H1 (cell line): ENCODE data around the gene KHDC4. TPM values are rescaled to one million over a fixed set of nuclear protein-coding genes. Genes with fewer than 3 reads are reported as not detected.

Source experiments
- CTCF ChIA-PET: fragments of 300-600 bp; sonication (Branson Sonifier 250); formaldehyde crosslinking; loops from one replicate; lab custom pipeline; 2021; ENCODE audit not compliant: partially characterized antibody; lab: Charles Lee
- POLR2A ChIA-PET: fragments of 300-600 bp; sonication (Branson Sonifier 250); formaldehyde crosslinking; loops from one replicate; lab custom pipeline; 2021; ENCODE audit warnings: inconsistent platforms; ENCODE audit not compliant: partially characterized antibody; lab: Charles Lee
- DNase-seq, 2 experiments: peaks; one replicate each; pipeline versions ENCODE4 v3.0.0 to v3.0.0-alpha.2; 2010 to 2022; ENCODE audit warnings: low spot score in 2 of 2, low read depth in 1 of 2, mixed read lengths in 1 of 2
- FAIRE-seq: peaks from 2 replicates; lab custom pipeline; 2011; peaks lifted over from hg19 to GRCh38; lab: Jason Lieb, UNC
- H2AFZ ChIP-seq: 2 replicates; pipeline ENCODE4 v1.8.1; 2012; ENCODE audit warnings: low read length, inconsistent platforms
- H2AK5ac ChIP-seq: 2 replicates; pipeline ENCODE4 v1.6.1; 2013; ENCODE audit warnings: low read depth, low read length
- H2BK120ac ChIP-seq: replicated peaks from 2 replicates; pipeline ENCODE3; 2013; ENCODE audit warnings: low read depth, low read length, inconsistent platforms
- H2BK12ac ChIP-seq: 2 replicates; pipeline ENCODE4 v1.6.1; 2013; ENCODE audit warnings: low read depth, low read length
- H2BK15ac ChIP-seq: 2 replicates; pipeline ENCODE4 v1.6.1; 2013; ENCODE audit warnings: low read length
- H2BK20ac ChIP-seq: 2 replicates; pipeline ENCODE4 v1.6.1; 2013; ENCODE audit warnings: low read length
- H2BK5ac ChIP-seq: 2 replicates; pipeline ENCODE4 v1.6.1; 2013; ENCODE audit warnings: low read depth, low read length
- H3K14ac ChIP-seq: 2 replicates; pipeline ENCODE4 v1.6.1; 2013; ENCODE audit warnings: inconsistent platforms; ENCODE audit not compliant: insufficient read length
- H3K18ac ChIP-seq: 2 replicates; pipeline ENCODE4 v1.6.1; 2013; ENCODE audit warnings: low read length; ENCODE audit errors: extremely low read depth
- H3K23ac ChIP-seq: 2 replicates; pipeline ENCODE4 v1.6.1; 2013; ENCODE audit warnings: inconsistent platforms; ENCODE audit not compliant: insufficient read length
- H3K23me2 ChIP-seq: 2 replicates; pipeline ENCODE4 v1.6.1; 2013; ENCODE audit warnings: low read depth, low read length
- H3K27ac ChIP-seq: 2 replicates; pipeline ENCODE4 v1.6.1; 2011; ENCODE audit warnings: low read depth, low read length, inconsistent platforms
- H3K27me3 ChIP-seq, 4 experiments: replicated peaks in 1 of 4; 1 replicate in 1 of 4; 2 replicates in 3 of 4; pipeline versions ENCODE4 v1.6.1 to v1.8.1; 2011 to 2013; ENCODE audit warnings: low read length in 3 of 4, mild to moderate bottlenecking in 3 of 4, inconsistent platforms in 2 of 4, mixed read lengths in 2 of 4, moderate library complexity in 1 of 4; ENCODE audit not compliant: control insufficient read depth in 3 of 4, insufficient read depth in 3 of 4; ENCODE audit errors: extremely low read depth in 1 of 4
- H3K36me3 ChIP-seq, 4 experiments: 2 replicates each; pipeline versions ENCODE4 v1.6.1 to v1.8.1; 2011 to 2013; ENCODE audit warnings: mild to moderate bottlenecking in 4 of 4, low read length in 3 of 4, moderate library complexity in 2 of 4, control low read depth in 1 of 4, inconsistent platforms in 1 of 4; ENCODE audit not compliant: insufficient read depth in 4 of 4, control insufficient read depth in 2 of 4
- H3K4ac ChIP-seq: replicated peaks from 2 replicates; pipeline ENCODE3; 2013; ENCODE audit warnings: low read length, low read depth, mixed read lengths, inconsistent platforms; ENCODE audit not compliant: insufficient read length
- H3K4me1 ChIP-seq, 4 experiments: replicated peaks in 1 of 4; 1 replicate in 1 of 4; 2 replicates in 3 of 4; pipeline versions ENCODE4 v1.6.1 to v1.8.1; 2011 to 2013; ENCODE audit warnings: low read length in 3 of 4, inconsistent platforms in 2 of 4, mixed read lengths in 1 of 4; ENCODE audit not compliant: insufficient read depth in 4 of 4, control insufficient read depth in 3 of 4
- H3K4me2 ChIP-seq, 2 experiments: 2 replicates each; pipeline versions ENCODE4 v1.6.1 to v1.8.1; 2011 to 2013; ENCODE audit warnings: low read depth in 2 of 2, low read length in 2 of 2, control low read depth in 1 of 2, inconsistent platforms in 1 of 2, mild to moderate bottlenecking in 1 of 2; ENCODE audit not compliant: insufficient read depth in 1 of 2
- H3K4me3 ChIP-seq, 4 experiments: fragments of 200-600, 300-600 bp in 1 of 4; sonication (generic), shearing (Covaris generic), sonication (Bioruptor Twin) in 1 of 4; 2 replicates each; pipeline versions ENCODE4 v1.5.1 to v1.8.1; 2011 to 2016; ENCODE audit warnings: low read length in 4 of 4, low read depth in 3 of 4, control low read depth in 2 of 4, inconsistent platforms in 2 of 4, mild to moderate bottlenecking in 2 of 4, mixed read lengths in 1 of 4, moderate library complexity in 1 of 4; ENCODE audit not compliant: insufficient read depth in 2 of 4; ENCODE audit errors: extremely low read depth in 1 of 4
- H3K56ac ChIP-seq: replicated peaks from 2 replicates; pipeline ENCODE3; 2013; ENCODE audit warnings: low read depth, mild to moderate bottlenecking, mixed read lengths, low read length, inconsistent platforms; ENCODE audit not compliant: insufficient read length
- H3K79me1 ChIP-seq: 2 replicates; pipeline ENCODE4 v1.6.1; 2013; ENCODE audit warnings: low read depth, low read length, control low read depth
- H3K79me2 ChIP-seq, 2 experiments: 2 replicates each; pipeline versions ENCODE4 v1.6.1 to v1.8.1; 2012 to 2013; ENCODE audit warnings: low read length in 2 of 2, mild to moderate bottlenecking in 2 of 2, inconsistent platforms in 1 of 2; ENCODE audit not compliant: insufficient read depth in 2 of 2, control insufficient read depth in 1 of 2
- H3K9ac ChIP-seq, 4 experiments: replicated peaks in 1 of 4; 1 replicate in 1 of 4; 2 replicates in 3 of 4; pipeline versions ENCODE4 v1.6.1 to v1.8.1; 2011 to 2013; ENCODE audit warnings: low read depth in 3 of 4, low read length in 3 of 4, control low read depth in 2 of 4, mild to moderate bottlenecking in 2 of 4, moderate library complexity in 2 of 4, inconsistent platforms in 1 of 4; ENCODE audit errors: extremely low read depth in 1 of 4
- H3K9me3 ChIP-seq, 2 experiments: 2 replicates each; pipeline versions ENCODE4 v1.6.1 to v1.8.1; 2012 to 2013; ENCODE audit warnings: mild to moderate bottlenecking in 2 of 2, moderate library complexity in 2 of 2, control low read depth in 1 of 2, inconsistent platforms in 1 of 2, low read depth in 1 of 2, low read length in 1 of 2, mixed read lengths in 1 of 2; ENCODE audit not compliant: insufficient read depth in 2 of 2
- H4K20me1 ChIP-seq, 2 experiments: replicated peaks in 1 of 2; 2 replicates each; pipeline versions ENCODE3 to v1.8.1; 2011 to 2013; ENCODE audit warnings: inconsistent platforms in 2 of 2, low read length in 2 of 2, mild to moderate bottlenecking in 1 of 2; ENCODE audit not compliant: insufficient read depth in 2 of 2, control insufficient read depth in 1 of 2
- H4K5ac ChIP-seq: 2 replicates; pipeline ENCODE4 v1.6.1; 2013; ENCODE audit warnings: low read length, low read depth, mixed read lengths, inconsistent platforms; ENCODE audit not compliant: insufficient read length
- H4K8ac ChIP-seq: 2 replicates; pipeline ENCODE4 v1.8.0; 2013; ENCODE audit warnings: mild to moderate bottlenecking, moderate library complexity, low read length, inconsistent platforms; ENCODE audit not compliant: insufficient read depth; ENCODE audit errors: extremely low read depth
- H4K91ac ChIP-seq: replicated peaks from 2 replicates; pipeline ENCODE3; 2013; ENCODE audit warnings: low read length, mixed read lengths, inconsistent platforms; ENCODE audit not compliant: insufficient read length
- BACH1 ChIP-seq: IDR thresholded peaks from 2 replicates; pipeline ENCODE4 v1.6.1; 2012; ENCODE audit warnings: low read length, improper control_type of control experiment
- CBX5 ChIP-seq: fragments of 300-800, 300-1000 bp; sonication (generic); IDR thresholded peaks from 2 replicates; pipeline ENCODE4 v1.7.1; 2016; ENCODE audit warnings: antibody characterized with exemption, low read length, low read depth
- CREB1 ChIP-seq: IDR thresholded peaks from 2 replicates; pipeline ENCODE4 v1.6.1; 2012; ENCODE audit warnings: inconsistent platforms
- KDM1A ChIP-seq: fragments of 200-600, 300-600 bp; sonication (generic); IDR thresholded peaks from 2 replicates; pipeline ENCODE4 v1.7.1; 2016; ENCODE audit warnings: mild to moderate bottlenecking, low read length, borderline replicate concordance
- KDM4A ChIP-seq: IDR thresholded peaks from one replicate; pipeline ENCODE4 v1.7.1; 2012; ENCODE audit warnings: low read depth, mild to moderate bottlenecking, moderate library complexity, low read length, inconsistent platforms; ENCODE audit not compliant: severe bottlenecking
- RAD21 ChIP-seq, 2 experiments: IDR thresholded peaks in 1 of 2; conservative IDR thresholded peaks in 1 of 2; 2 replicates each; pipeline ENCODE4 v1.6.1; 2011; ENCODE audit warnings: low read depth in 2 of 2, low read length in 2 of 2, improper control_type of control experiment in 1 of 2, inconsistent platforms in 1 of 2, mild to moderate bottlenecking in 1 of 2, moderate library complexity in 1 of 2
- RFX5 ChIP-seq: IDR thresholded peaks from 2 replicates; pipeline ENCODE4 v1.6.1; 2011; ENCODE audit warnings: low read depth, low read length, improper control_type of control experiment, borderline replicate concordance
- TAF7 ChIP-seq: optimal IDR thresholded peaks from 2 replicates; pipeline ENCODE3; 2011; ENCODE audit warnings: low read depth, mild to moderate bottlenecking, inconsistent platforms, low read length, moderate library complexity, borderline replicate concordance
- TEAD4 ChIP-seq: IDR thresholded peaks from 2 replicates; pipeline ENCODE4 v1.6.1; 2012; ENCODE audit warnings: low read depth, low read length, inconsistent platforms, mixed read lengths
- USF2 ChIP-seq: IDR thresholded peaks from 2 replicates; pipeline ENCODE4 v1.6.1; 2011; ENCODE audit warnings: low read length, improper control_type of control experiment
- ZNF274 ChIP-seq: IDR thresholded peaks from 2 replicates; pipeline ENCODE4 v1.7.0; 2012; ENCODE audit warnings: low read length, borderline replicate concordance; ENCODE audit errors: extremely low read depth
- WGBS, 2 experiments: shearing (Covaris generic) in 1 of 2; methylation state at CpG; one replicate each; pipeline versions ENCODE4 v1.1.6 to v1.1.7; 2013 to 2015; ENCODE audit warnings: low lambda C conversion rate in 2 of 2, mixed read lengths in 2 of 2, inconsistent platforms in 1 of 2, low coverage in 1 of 2, missing lambda C conversion rate in 1 of 2; ENCODE audit not compliant: insufficient replicate concordance in 2 of 2, insufficient coverage in 1 of 2, insufficient read length in 1 of 2; ENCODE audit errors: extremely low coverage in 1 of 2, missing lambda C conversion rate in 1 of 2; 5-methylcytosine and 5-hydroxymethylcytosine counted together
- polyA plus RNA-seq, 7 experiments: library from polyadenylated mRNA; depleted of rRNA in 3 of 7; stranded (reverse) in 5 of 7; unstranded in 2 of 7; fragments of >200 nt in 5 of 7; fragments of 200-250 nt in 2 of 7; gene quantifications; 1 replicate in 5 of 7; 2 replicates in 1 of 7; 4 replicates in 1 of 7; pipeline versions ENCODE4 v1.2.1 to v1.2.3, GENCODE V29; 2011 to 2013; ENCODE audit warnings: missing spikeins in 2 of 7, mixed read lengths in 2 of 7
- total RNA-seq: library from RNA; stranded (reverse); fragmentation: NEBNext Ultra II Directional; extraction: Animal tissue kit (Norgen Biotek cat#: 25700); gene quantifications from 2 replicates; pipeline ENCODE4 v1.2.1, GENCODE V29; 2021

KHDC4 gene
- total and polyA plus RNA-seq, 2 of the 8 experiments (the other 6 are each of a cell fraction or from before 2014, with no cell fraction given) = 56.6 to 81.1 TPM

DNA sequence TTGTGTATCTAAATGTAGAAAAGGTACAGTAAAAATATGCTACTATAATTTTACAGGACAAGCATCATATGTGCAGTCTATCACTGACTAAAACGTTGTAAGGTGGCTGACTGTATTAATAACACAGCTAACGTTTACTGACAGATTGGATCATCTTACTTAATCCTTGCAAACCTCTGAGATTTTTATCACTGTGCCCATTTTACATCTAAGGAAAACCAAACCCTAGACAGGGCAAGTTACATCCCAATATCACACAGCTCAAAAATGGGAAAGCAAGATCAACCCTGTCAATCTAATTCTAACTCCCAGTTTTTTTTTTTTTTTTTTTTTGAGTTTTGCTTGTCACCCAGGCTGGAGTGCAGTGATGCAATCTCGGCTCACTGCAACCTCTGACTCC lies 15.6 kb downstream of the KHDC4 start:
- Histone ChIP-seq H2BK15ac (no peak overlapping the region), H3K4ac (no peak overlapping the region), H3K23ac (no peak overlapping the region), H4K8ac (no peak overlapping the region), H3K9me3 (no peaks in the 10 kb centered on the region), H4K5ac (no peak overlapping the region), H2BK12ac (no peak overlapping the region), H3K27me3 (no peaks in the 10 kb centered on the region), H3K79me1 (no peaks in the 10 kb centered on the region; the same call in 1 of the 2 replicates), H3K9ac (no peak overlapping the region), H4K91ac (no peak overlapping the region), H4K20me1 (peaks cover 1 to 12% of the 10 kb centered on the region in 2 experiments), H2AK5ac (no peak overlapping the region), H3K4me1 (no peaks in the 10 kb centered on the region), H2BK120ac (no peak overlapping the region), H2BK20ac (no peak overlapping the region), H3K36me3 (peaks cover 46 to 99% (median 86%) of the 10 kb centered on the region in 4 experiments), H3K4me2 (no peak overlapping the region), H3K18ac (no peak overlapping the region), H3K14ac (no peak overlapping the region), H3K27ac (no peak overlapping the region), H3K56ac (no peak overlapping the region), H3K4me3 (no peak overlapping the region), H3K23me2 (no peaks in the 10 kb centered on the region), H2BK5ac (no peak overlapping the region), H2AFZ (no peak overlapping the region), H3K79me2 (no peaks in the 10 kb centered on the region)
- POLR2A ChIA-PET = interaction anchor here (1.0 to 11.7 kb wide), 8 partner anchors 13 to 403 kb away, joined by 3 to 109 read pairs (median 3); partner anchors contain the start of gene KHDC4
- FAIRE-seq = no peak
- no peak for DNase-seq
- CTCF ChIA-PET = interaction anchor here (0.7 kb wide), 1 partner anchor 62 kb away, joined by 3 read pairs; no protein-coding TSS in a partner anchor
- TF ChIP-seq KDM1A = no peak
- no peak for TF ChIP-seq TAF7
- no peak for TF ChIP-seq RAD21 (IDR thresholded peaks at IDR 0.05 in 1 of 2, conservative IDR thresholded peaks at IDR 0.05 in 1 of 2; ENCODE audit: low read depth in 2 of 2, low read length in 2 of 2)
- no peak for TF ChIP-seq RFX5
- no peak for TF ChIP-seq CREB1
- no peak for TF ChIP-seq CBX5
- TF ChIP-seq USF2 = no peak
- no peak for TF ChIP-seq ZNF274
- no peak for TF ChIP-seq TEAD4
- no peak for TF ChIP-seq KDM4A
- no peak for TF ChIP-seq BACH1
- 89% methylated on average over 3 of the region's 3 CpGs; no CpG with 5 or more reads in 1 of the 2 experiments for WGBS, 2 experiments
